HepG2 (cell line): ENCODE measurements around the gene ATP2C2. TPM values are rescaled to one million over a fixed set of nuclear protein-coding genes. Genes with fewer than 3 reads are reported as not detected.

ENCODE experiments used
- ATF1 ChIP-seq: IDR thresholded peaks from 2 replicates; pipeline ENCODE4 v1.6.1; 2016; ENCODE audit warnings: mild to moderate bottlenecking, control low read depth
- ATF5 ChIP-seq: sonication (generic); formaldehyde crosslinking; IDR thresholded peaks from 2 replicates; pipeline ENCODE4 v1.4.0; 2020; ENCODE audit warnings: mild to moderate bottlenecking, low read depth, missing genetic modification reagents
- SAFB2 ChIP-seq: sonication (generic); formaldehyde crosslinking; IDR thresholded peaks from 2 replicates; pipeline ENCODE4 v1.5.1; 2020; ENCODE audit warnings: missing genetic modification reagents, low read depth, mild to moderate bottlenecking, borderline replicate concordance
- SIN3B ChIP-seq: fragments of 150-350 bp; IDR thresholded peaks from 2 replicates; pipeline ENCODE4 v1.6.1; 2014; ENCODE audit warnings: low read length
- TBX3 ChIP-seq: fragments of 450-650 bp; IDR thresholded peaks from 2 replicates; pipeline ENCODE4 v1.6.1; 2017; ENCODE audit warnings: antibody characterized with exemption, mild to moderate bottlenecking, inconsistent platforms, borderline replicate concordance
- ZMAT3 ChIP-seq: sonication (generic); formaldehyde crosslinking; conservative IDR thresholded peaks from 2 replicates; pipeline ENCODE4 v1.7.0; 2021; ENCODE audit warnings: missing genetic modification reagents
- ZNF17 ChIP-seq: sonication (generic); formaldehyde crosslinking; IDR thresholded peaks from 2 replicates; pipeline ENCODE4 v1.5.0; 2020; ENCODE audit warnings: mild to moderate bottlenecking, missing genetic modification reagents
- ZNF317 ChIP-seq: sonication (generic); formaldehyde crosslinking; IDR thresholded peaks from 2 replicates; pipeline ENCODE4 v1.5.0; 2020; ENCODE audit warnings: mild to moderate bottlenecking, missing genetic modification reagents
- ZNF33A ChIP-seq: sonication (generic); formaldehyde crosslinking; IDR thresholded peaks from 2 replicates; pipeline ENCODE4 v1.5.1; 2020; ENCODE audit warnings: missing genetic modification reagents, mild to moderate bottlenecking, moderate library complexity, borderline replicate concordance
- ZNF616 ChIP-seq: sonication (generic); formaldehyde crosslinking; IDR thresholded peaks from 2 replicates; pipeline ENCODE4 v1.5.0; 2020; ENCODE audit warnings: low read depth, mild to moderate bottlenecking, missing genetic modification reagents
- ZSCAN22 ChIP-seq: sonication (generic); formaldehyde crosslinking; IDR thresholded peaks from 2 replicates; pipeline ENCODE4 v1.4.0; 2020; ENCODE audit warnings: mild to moderate bottlenecking, missing genetic modification reagents
- polyA plus RNA-seq, 8 experiments: library from polyadenylated mRNA; depleted of rRNA in 3 of 8; stranded (reverse) in 7 of 8; unstranded in 1 of 8; fragments of >200 nt; fragmentation: Illumina TruSeq in 4 of 8; extraction: Trizol in 4 of 8; gene quantifications; 2 replicates each; pipeline versions ENCODE4 v1.2.1 to v1.2.3, GENCODE V29; 2011 to 2016; ENCODE audit warnings: low read depth in 4 of 8, missing spikeins in 1 of 8, mixed read lengths in 1 of 8; ENCODE audit not compliant: insufficient read depth in 1 of 8
- total RNA-seq, 5 experiments: library from RNA; depleted of rRNA; stranded (reverse); fragments of >200 nt; fragmentation: Illumina TruSeq; extraction: Trizol; gene quantifications; 2 replicates each; pipeline ENCODE4 v1.2.3, GENCODE V29; 2016; ENCODE audit warnings: low read depth in 1 of 5
- TF ChIP-seq, protein P1 (sequence below): sonication (generic); formaldehyde crosslinking; IDR thresholded peaks from 2 replicates; pipeline ENCODE4 v1.4.0; 2020; ENCODE audit warnings: missing genetic modification reagents
- TF ChIP-seq, protein P2 (sequence below): sonication (generic); formaldehyde crosslinking; IDR thresholded peaks from 2 replicates; pipeline ENCODE4 v1.4.0; 2020; ENCODE audit warnings: missing genetic modification reagents
- TF ChIP-seq, protein P3 (sequence below): sonication (generic); formaldehyde crosslinking; IDR thresholded peaks from 2 replicates; pipeline ENCODE4 v1.4.0; 2020; ENCODE audit warnings: missing genetic modification reagents
- TF ChIP-seq, protein P4 (sequence below): sonication (generic); formaldehyde crosslinking; IDR thresholded peaks from 2 replicates; pipeline ENCODE4 v1.4.0; 2020; ENCODE audit warnings: mild to moderate bottlenecking, missing genetic modification reagents, borderline replicate concordance
- TF ChIP-seq, protein P5 (sequence below): sonication (generic); formaldehyde crosslinking; IDR thresholded peaks from 2 replicates; pipeline ENCODE4 v1.8.1; 2022; ENCODE audit warnings: mild to moderate bottlenecking, missing genetic modification reagents

Gene ATP2C2
- total and polyA plus RNA-seq, 2 of the 13 experiments (the other 11 are each of a cell fraction or from before 2014, with no cell fraction given), result 0.07 TPM; not detected in 1

- TF ChIP-seq, protein P1, sequence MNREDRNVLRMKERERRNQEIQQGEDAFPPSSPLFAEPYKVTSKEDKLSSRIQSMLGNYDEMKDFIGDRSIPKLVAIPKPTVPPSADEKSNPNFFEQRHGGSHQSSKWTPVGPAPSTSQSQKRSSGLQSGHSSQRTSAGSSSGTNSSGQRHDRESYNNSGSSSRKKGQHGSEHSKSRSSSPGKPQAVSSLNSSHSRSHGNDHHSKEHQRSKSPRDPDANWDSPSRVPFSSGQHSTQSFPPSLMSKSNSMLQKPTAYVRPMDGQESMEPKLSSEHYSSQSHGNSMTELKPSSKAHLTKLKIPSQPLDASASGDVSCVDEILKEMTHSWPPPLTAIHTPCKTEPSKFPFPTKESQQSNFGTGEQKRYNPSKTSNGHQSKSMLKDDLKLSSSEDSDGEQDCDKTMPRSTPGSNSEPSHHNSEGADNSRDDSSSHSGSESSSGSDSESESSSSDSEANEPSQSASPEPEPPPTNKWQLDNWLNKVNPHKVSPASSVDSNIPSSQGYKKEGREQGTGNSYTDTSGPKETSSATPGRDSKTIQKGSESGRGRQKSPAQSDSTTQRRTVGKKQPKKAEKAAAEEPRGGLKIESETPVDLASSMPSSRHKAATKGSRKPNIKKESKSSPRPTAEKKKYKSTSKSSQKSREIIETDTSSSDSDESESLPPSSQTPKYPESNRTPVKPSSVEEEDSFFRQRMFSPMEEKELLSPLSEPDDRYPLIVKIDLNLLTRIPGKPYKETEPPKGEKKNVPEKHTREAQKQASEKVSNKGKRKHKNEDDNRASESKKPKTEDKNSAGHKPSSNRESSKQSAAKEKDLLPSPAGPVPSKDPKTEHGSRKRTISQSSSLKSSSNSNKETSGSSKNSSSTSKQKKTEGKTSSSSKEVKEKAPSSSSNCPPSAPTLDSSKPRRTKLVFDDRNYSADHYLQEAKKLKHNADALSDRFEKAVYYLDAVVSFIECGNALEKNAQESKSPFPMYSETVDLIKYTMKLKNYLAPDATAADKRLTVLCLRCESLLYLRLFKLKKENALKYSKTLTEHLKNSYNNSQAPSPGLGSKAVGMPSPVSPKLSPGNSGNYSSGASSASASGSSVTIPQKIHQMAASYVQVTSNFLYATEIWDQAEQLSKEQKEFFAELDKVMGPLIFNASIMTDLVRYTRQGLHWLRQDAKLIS, result no peak
- TF ChIP-seq, protein P2, sequence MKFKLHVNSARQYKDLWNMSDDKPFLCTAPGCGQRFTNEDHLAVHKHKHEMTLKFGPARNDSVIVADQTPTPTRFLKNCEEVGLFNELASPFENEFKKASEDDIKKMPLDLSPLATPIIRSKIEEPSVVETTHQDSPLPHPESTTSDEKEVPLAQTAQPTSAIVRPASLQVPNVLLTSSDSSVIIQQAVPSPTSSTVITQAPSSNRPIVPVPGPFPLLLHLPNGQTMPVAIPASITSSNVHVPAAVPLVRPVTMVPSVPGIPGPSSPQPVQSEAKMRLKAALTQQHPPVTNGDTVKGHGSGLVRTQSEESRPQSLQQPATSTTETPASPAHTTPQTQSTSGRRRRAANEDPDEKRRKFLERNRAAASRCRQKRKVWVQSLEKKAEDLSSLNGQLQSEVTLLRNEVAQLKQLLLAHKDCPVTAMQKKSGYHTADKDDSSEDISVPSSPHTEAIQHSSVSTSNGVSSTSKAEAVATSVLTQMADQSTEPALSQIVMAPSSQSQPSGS (CRISPR knock-in tag), result peak; percentile 73; the same call in 1 of the 2 replicates
- TF ChIP-seq SAFB2 (CRISPR knock-in tag), result peak; percentile 71; the same call in 1 of the 2 replicates
- no peak for TF ChIP-seq ZNF33A
- TF ChIP-seq TBX3, result no peak
- TF ChIP-seq SIN3B, result no peak
- no peak for TF ChIP-seq ATF1 (CRISPR knock-in tag)
- 0 out of 2 replicates have a peak, but pooled peaks have one; percentile 37 for TF ChIP-seq ZNF616 (CRISPR knock-in tag)
- no peak for TF ChIP-seq ZNF317 (CRISPR knock-in tag)
- TF ChIP-seq, protein P3, sequence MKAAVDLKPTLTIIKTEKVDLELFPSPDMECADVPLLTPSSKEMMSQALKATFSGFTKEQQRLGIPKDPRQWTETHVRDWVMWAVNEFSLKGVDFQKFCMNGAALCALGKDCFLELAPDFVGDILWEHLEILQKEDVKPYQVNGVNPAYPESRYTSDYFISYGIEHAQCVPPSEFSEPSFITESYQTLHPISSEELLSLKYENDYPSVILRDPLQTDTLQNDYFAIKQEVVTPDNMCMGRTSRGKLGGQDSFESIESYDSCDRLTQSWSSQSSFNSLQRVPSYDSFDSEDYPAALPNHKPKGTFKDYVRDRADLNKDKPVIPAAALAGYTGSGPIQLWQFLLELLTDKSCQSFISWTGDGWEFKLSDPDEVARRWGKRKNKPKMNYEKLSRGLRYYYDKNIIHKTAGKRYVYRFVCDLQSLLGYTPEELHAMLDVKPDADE (CRISPR knock-in tag), result no peak
- TF ChIP-seq, protein P4, sequence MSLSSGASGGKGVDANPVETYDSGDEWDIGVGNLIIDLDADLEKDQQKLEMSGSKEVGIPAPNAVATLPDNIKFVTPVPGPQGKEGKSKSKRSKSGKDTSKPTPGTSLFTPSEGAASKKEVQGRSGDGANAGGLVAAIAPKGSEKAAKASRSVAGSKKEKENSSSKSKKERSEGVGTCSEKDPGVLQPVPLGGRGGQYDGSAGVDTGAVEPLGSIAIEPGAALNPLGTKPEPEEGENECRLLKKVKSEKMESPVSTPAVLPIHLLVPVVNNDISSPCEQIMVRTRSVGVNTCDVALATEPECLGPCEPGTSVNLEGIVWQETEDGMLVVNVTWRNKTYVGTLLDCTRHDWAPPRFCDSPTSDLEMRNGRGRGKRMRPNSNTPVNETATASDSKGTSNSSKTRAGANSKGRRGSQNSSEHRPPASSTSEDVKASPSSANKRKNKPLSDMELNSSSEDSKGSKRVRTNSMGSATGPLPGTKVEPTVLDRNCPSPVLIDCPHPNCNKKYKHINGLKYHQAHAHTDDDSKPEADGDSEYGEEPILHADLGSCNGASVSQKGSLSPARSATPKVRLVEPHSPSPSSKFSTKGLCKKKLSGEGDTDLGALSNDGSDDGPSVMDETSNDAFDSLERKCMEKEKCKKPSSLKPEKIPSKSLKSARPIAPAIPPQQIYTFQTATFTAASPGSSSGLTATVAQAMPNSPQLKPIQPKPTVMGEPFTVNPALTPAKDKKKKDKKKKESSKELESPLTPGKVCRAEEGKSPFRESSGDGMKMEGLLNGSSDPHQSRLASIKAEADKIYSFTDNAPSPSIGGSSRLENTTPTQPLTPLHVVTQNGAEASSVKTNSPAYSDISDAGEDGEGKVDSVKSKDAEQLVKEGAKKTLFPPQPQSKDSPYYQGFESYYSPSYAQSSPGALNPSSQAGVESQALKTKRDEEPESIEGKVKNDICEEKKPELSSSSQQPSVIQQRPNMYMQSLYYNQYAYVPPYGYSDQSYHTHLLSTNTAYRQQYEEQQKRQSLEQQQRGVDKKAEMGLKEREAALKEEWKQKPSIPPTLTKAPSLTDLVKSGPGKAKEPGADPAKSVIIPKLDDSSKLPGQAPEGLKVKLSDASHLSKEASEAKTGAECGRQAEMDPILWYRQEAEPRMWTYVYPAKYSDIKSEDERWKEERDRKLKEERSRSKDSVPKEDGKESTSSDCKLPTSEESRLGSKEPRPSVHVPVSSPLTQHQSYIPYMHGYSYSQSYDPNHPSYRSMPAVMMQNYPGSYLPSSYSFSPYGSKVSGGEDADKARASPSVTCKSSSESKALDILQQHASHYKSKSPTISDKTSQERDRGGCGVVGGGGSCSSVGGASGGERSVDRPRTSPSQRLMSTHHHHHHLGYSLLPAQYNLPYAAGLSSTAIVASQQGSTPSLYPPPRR (CRISPR knock-in tag), result peak; percentile 43; the same call in 1 of the 2 replicates
- no peak for TF ChIP-seq ZSCAN22 (CRISPR knock-in tag)
- TF ChIP-seq ZNF17 (CRISPR knock-in tag), result no peak
- TF ChIP-seq ATF5 (CRISPR knock-in tag), result no peak
- TF ChIP-seq ZMAT3 (CRISPR knock-in tag), result peak; percentile 73; the same call in 1 of the 2 replicates
- TF ChIP-seq, protein P5, sequence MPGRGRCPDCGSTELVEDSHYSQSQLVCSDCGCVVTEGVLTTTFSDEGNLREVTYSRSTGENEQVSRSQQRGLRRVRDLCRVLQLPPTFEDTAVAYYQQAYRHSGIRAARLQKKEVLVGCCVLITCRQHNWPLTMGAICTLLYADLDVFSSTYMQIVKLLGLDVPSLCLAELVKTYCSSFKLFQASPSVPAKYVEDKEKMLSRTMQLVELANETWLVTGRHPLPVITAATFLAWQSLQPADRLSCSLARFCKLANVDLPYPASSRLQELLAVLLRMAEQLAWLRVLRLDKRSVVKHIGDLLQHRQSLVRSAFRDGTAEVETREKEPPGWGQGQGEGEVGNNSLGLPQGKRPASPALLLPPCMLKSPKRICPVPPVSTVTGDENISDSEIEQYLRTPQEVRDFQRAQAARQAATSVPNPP (CRISPR knock-in tag), result no peak
These were observed 46.5 kb downstream of the ATP2C2 start (continued) for GRCh38 chr16:84414789-84415326.
